ENCODE measurements around the gene FAM221B. TPM values are rescaled to one million over a fixed set of nuclear protein-coding genes. Genes with fewer than 3 reads are reported as not detected.

The FAM221B gene
- total and polyA plus RNA-seq, 2 donors (not counting 1 experiment from before 2014, with no cell fraction given), result not detected

GRCh38 chr9:35842020-35842745 is 13.7 kb upstream of the FAM221B start:
- no peaks in the 10 kb centered on the region for H3K9me3 ChIP-seq (ENCODE audit: control extremely low read depth in 1 of 3, control insufficient read depth in 2 of 3, insufficient read depth in 1 of 3, low read length in 2 of 3)
- ATAC-seq (ENCODE audit: low read depth) (no peak), DNase-seq (no peak)
- peak overlapping the region; percentile 35 for H3K4me2 ChIP-seq (replicated peaks; ENCODE audit: low read depth, low read length, poor library complexity, severe bottlenecking)
- ChIA-PET POLR2A (no interaction called here), CTCF (interaction anchor here (0.7 to 1.4 kb wide), 3 partner anchors 15 to 173 kb away, joined by 3 to 10 read pairs (median 6); no protein-coding TSS in a partner anchor)
- peaks cover 57 to 65% of the 10 kb centered on the region in 2 donors for H3K4me1 ChIP-seq (ENCODE audit: control insufficient read depth in 2 of 2, insufficient read depth in 2 of 2, low read length in 2 of 2)
- 96% methylated on average over 14 of the region's 17 CpGs for WGBS (ENCODE audit: insufficient coverage)
- intact Hi-C loops (cut with micrococcal nuclease), result no loop called here
- H3K4me1 Mint-ChIP-seq, result peaks cover 59% of the 10 kb centered on the region
- H3K79me2 ChIP-seq (ENCODE audit: control insufficient read depth, insufficient read depth, low read length), result peaks cover 3% of the 10 kb centered on the region
- H2AFZ ChIP-seq (ENCODE audit: insufficient read depth, low read depth, low read length, poor library complexity, severe bottlenecking), result no peak overlapping the region
- no peaks in the 10 kb centered on the region for H3K27me3 Mint-ChIP-seq
- H3K27ac ChIP-seq (ENCODE audit: low read length in 2 of 2), result no peak overlapping the region
- H3K27ac Mint-ChIP-seq, result no peak overlapping the region
- H3K4me3 Mint-ChIP-seq, result no peak overlapping the region
- H3K4me3 ChIP-seq (ENCODE audit: control extremely low read depth in 1 of 5, extremely low read depth in 1 of 5, insufficient read depth in 1 of 5, low read depth in 2 of 5, low read length in 4 of 5), result no peak overlapping the region
- no peaks in the 10 kb centered on the region for H3K36me3 ChIP-seq (replicated peaks in 1 of 2; ENCODE audit: control extremely low read depth in 1 of 2, control insufficient read depth in 1 of 2, extremely low read depth in 1 of 2, insufficient read depth in 2 of 2, low read length in 1 of 2)
- H3K9me3 Mint-ChIP-seq (ENCODE audit: insufficient read depth), result no peaks in the 10 kb centered on the region
- H3K27me3 ChIP-seq (replicated peaks in 1 of 4; ENCODE audit: control extremely low read depth in 1 of 4, control insufficient read depth in 3 of 4, insufficient read depth in 4 of 4, low read length in 3 of 4), result no peaks in the 10 kb centered on the region
- no peak overlapping the region for H3K9ac ChIP-seq (ENCODE audit: low read length)
- TF ChIP-seq CTCF (IDR thresholded peaks at IDR 0.05), result no peak
- TF ChIP-seq EZH2 (IDR thresholded peaks at IDR 0.05; ENCODE audit: borderline replicate concordance, insufficient read depth, low read depth, low read length, poor library complexity, severe bottlenecking), result no peak
- H4K20me1 ChIP-seq (ENCODE audit: control insufficient read depth, insufficient read depth, low read length, poor library complexity, severe bottlenecking), result no peaks in the 10 kb centered on the region

GRCh38 chr9:35841645-35841900 is 13.0 kb upstream of the FAM221B start:
- no peaks in the 10 kb centered on the region for H3K9me3 ChIP-seq (ENCODE audit: control extremely low read depth in 1 of 3, control insufficient read depth in 2 of 3, insufficient read depth in 1 of 3, low read length in 2 of 3)
- ATAC-seq (ENCODE audit: low read depth) (no peak), DNase-seq (no peak)
- no peak overlapping the region for H3K4me3 ChIP-seq (ENCODE audit: control extremely low read depth in 1 of 5, extremely low read depth in 1 of 5, insufficient read depth in 1 of 5, low read depth in 2 of 5, low read length in 4 of 5)
- H3K27ac ChIP-seq (ENCODE audit: low read length in 2 of 2), result no peak overlapping the region
- H3K79me2 ChIP-seq (ENCODE audit: control insufficient read depth, insufficient read depth, low read length), result peaks cover 3% of the 10 kb centered on the region
- 100% methylated on average over 2 of the region's 5 CpGs for WGBS (ENCODE audit: insufficient coverage)
- H2AFZ ChIP-seq (ENCODE audit: insufficient read depth, low read depth, low read length, poor library complexity, severe bottlenecking), result no peak overlapping the region
- Mint-ChIP-seq H3K9me3 (ENCODE audit: insufficient read depth) (no peaks in the 10 kb centered on the region), H3K27me3 (no peaks in the 10 kb centered on the region), H3K4me1 (peaks cover 53% of the 10 kb centered on the region), H3K27ac (no peak overlapping the region), H3K4me3 (no peak overlapping the region)
- CTCF ChIA-PET, result interaction anchor here (0.7 to 1.4 kb wide), 4 partner anchors 15 to 172 kb away, joined by 3 to 10 read pairs (median 4); no protein-coding TSS in a partner anchor
- TF ChIP-seq CTCF (IDR thresholded peaks at IDR 0.05) (no peak), EZH2 (IDR thresholded peaks at IDR 0.05; ENCODE audit: borderline replicate concordance, insufficient read depth, low read depth, low read length, poor library complexity, severe bottlenecking) (no peak)
- H4K20me1 ChIP-seq (ENCODE audit: control insufficient read depth, insufficient read depth, low read length, poor library complexity, severe bottlenecking), result no peaks in the 10 kb centered on the region
- H3K27me3 ChIP-seq (replicated peaks in 1 of 4; ENCODE audit: control extremely low read depth in 1 of 4, control insufficient read depth in 3 of 4, insufficient read depth in 4 of 4, low read length in 3 of 4), result no peaks in the 10 kb centered on the region
- H3K36me3 ChIP-seq (replicated peaks in 1 of 2; ENCODE audit: control extremely low read depth in 1 of 2, control insufficient read depth in 1 of 2, extremely low read depth in 1 of 2, insufficient read depth in 2 of 2, low read length in 1 of 2), result no peaks in the 10 kb centered on the region
- POLR2A ChIA-PET, result no interaction called here
- no peak overlapping the region for H3K9ac ChIP-seq (ENCODE audit: low read length)
- intact Hi-C loops (cut with micrococcal nuclease), result no loop called here
- peaks cover 51 to 59% of the 10 kb centered on the region in 2 donors for H3K4me1 ChIP-seq (ENCODE audit: control insufficient read depth in 2 of 2, insufficient read depth in 2 of 2, low read length in 2 of 2)
- H3K4me2 ChIP-seq (replicated peaks; ENCODE audit: low read depth, low read length, poor library complexity, severe bottlenecking), result no peak overlapping the region

Data from B cell (primary cell).